Suprapubic skin (tissue), 4 donors: Measurements from ENCODE around the gene CELF4. TPM values are rescaled to one million over a fixed set of nuclear protein-coding genes. Genes with fewer than 3 reads are reported as not detected.

Experiments used
- DNase-seq, 2 donors: peaks; one replicate each; pipeline ENCODE4 v3.0.0-alpha.2; 2019; ENCODE audit warnings: low spot score in 2 of 2
- H3K27ac ChIP-seq: fragments of 200-600 bp; sonication (generic); one replicate; pipeline ENCODE4 v1.5.1; 2019
- H3K27me3 ChIP-seq: fragments of 200-600 bp; sonication (generic); one replicate; pipeline ENCODE4 v1.5.1; 2019
- H3K36me3 ChIP-seq: fragments of 200-600 bp; sonication (generic); one replicate; pipeline ENCODE4 v1.5.1; 2019
- H3K4me1 ChIP-seq: fragments of 200-600 bp; sonication (generic); one replicate; pipeline ENCODE4 v1.5.1; 2019
- H3K4me3 ChIP-seq: fragments of 200-600 bp; sonication (generic); one replicate; pipeline ENCODE4 v1.5.1; 2019; ENCODE audit warnings: mild to moderate bottlenecking
- H3K9me3 ChIP-seq: fragments of 200-600 bp; sonication (generic); one replicate; pipeline ENCODE4 v1.5.1; 2019
- CTCF ChIP-seq, 2 donors: fragments of 200-600 bp in 1 of 2; fragments of 450-650 bp in 1 of 2; sonication (generic) in 1 of 2; IDR thresholded peaks; one replicate each; pipeline ENCODE4 v1.5.1; 2016 to 2019; ENCODE audit warnings: antibody characterized with exemption in 2 of 2, mild to moderate bottlenecking in 1 of 2, moderate library complexity in 1 of 2
- EP300 ChIP-seq: sonication (generic); formaldehyde crosslinking; IDR thresholded peaks from one replicate; pipeline ENCODE4 v1.6.1; 2017; ENCODE audit warnings: antibody characterized with exemption
- POLR2A ChIP-seq, 2 donors: fragments of 450-650 bp; IDR thresholded peaks; one replicate each; pipeline ENCODE4 v1.6.1; 2017; ENCODE audit warnings: antibody characterized with exemption in 2 of 2, mild to moderate bottlenecking in 2 of 2, moderate library complexity in 2 of 2
- POLR2AphosphoS5 ChIP-seq, 3 donors: sonication (generic); formaldehyde crosslinking; IDR thresholded peaks; one replicate each; pipeline ENCODE4 v1.6.1; 2017; ENCODE audit warnings: antibody characterized with exemption in 3 of 3
- WGBS: methylation state at CpG from one replicate; pipeline ENCODE4 v1.1.5; 2018; 5-methylcytosine and 5-hydroxymethylcytosine counted together
- total RNA-seq, 4 donors: library from RNA; depleted of rRNA; stranded (reverse); fragments of >200 nt; gene quantifications; one replicate each; pipeline ENCODE4 v1.1.0, GENCODE V29; 2016

The CELF4 gene
- total RNA-seq, 4 donors from 2014 or later = not detected

GRCh38 chr18:37451239-37451825 is 114.3 kb downstream of the CELF4 start:
- no peak for TF ChIP-seq CTCF (IDR thresholded peaks at IDR 0.05)
- no peak for TF ChIP-seq POLR2A (IDR thresholded peaks at IDR 0.05)
- TF ChIP-seq POLR2AphosphoS5 (IDR thresholded peaks at IDR 0.05) = no peak
- TF ChIP-seq EP300 = no peak
- Histone ChIP-seq H3K9me3 (no peaks in the 10 kb centered on the region), H3K4me3 (no peak overlapping the region), H3K4me1 (no peaks in the 10 kb centered on the region), H3K27ac (no peak overlapping the region), H3K27me3 (peaks cover 13% of the 10 kb centered on the region), H3K36me3 (no peaks in the 10 kb centered on the region)
- no peak for DNase-seq
- 94% methylated on average over 14 of the region's 14 CpGs for WGBS

GRCh38 chr18:37450434-37451132 is 115.0 kb downstream of the CELF4 start:
- H3K4me1 ChIP-seq = no peaks in the 10 kb centered on the region
- 54% methylated on average over 11 of the region's 12 CpGs for WGBS
- no peaks in the 10 kb centered on the region for H3K9me3 ChIP-seq
- H3K36me3 ChIP-seq = no peaks in the 10 kb centered on the region
- no peak overlapping the region for H3K27ac ChIP-seq
- peaks cover 13% of the 10 kb centered on the region for H3K27me3 ChIP-seq
- no peak for TF ChIP-seq EP300
- no peak for TF ChIP-seq POLR2AphosphoS5 (IDR thresholded peaks at IDR 0.05)
- no peak for TF ChIP-seq POLR2A (IDR thresholded peaks at IDR 0.05)
- no peak for TF ChIP-seq CTCF (IDR thresholded peaks at IDR 0.05)
- no peak overlapping the region for H3K4me3 ChIP-seq
- DNase-seq = no peak

GRCh38 chr18:37449618-37450017 is 116.0 kb downstream of the CELF4 start:
- Histone ChIP-seq H3K27me3 (peaks cover 19% of the 10 kb centered on the region), H3K9me3 (no peaks in the 10 kb centered on the region), H3K27ac (no peak overlapping the region), H3K36me3 (no peaks in the 10 kb centered on the region), H3K4me1 (no peaks in the 10 kb centered on the region), H3K4me3 (no peak overlapping the region)
- no peak for TF ChIP-seq CTCF (IDR thresholded peaks at IDR 0.05)
- no peak for TF ChIP-seq EP300
- no peak for TF ChIP-seq POLR2A (IDR thresholded peaks at IDR 0.05)
- no peak for TF ChIP-seq POLR2AphosphoS5 (IDR thresholded peaks at IDR 0.05)
- 76% methylated on average over 2 of the region's 2 CpGs for WGBS
- DNase-seq = no peak

GRCh38 chr18:37448946-37449345 is 116.7 kb downstream of the CELF4 start:
- no peaks in the 10 kb centered on the region for H3K9me3 ChIP-seq
- TF ChIP-seq EP300 = no peak
- TF ChIP-seq CTCF (IDR thresholded peaks at IDR 0.05) = no peak
- TF ChIP-seq POLR2AphosphoS5 (IDR thresholded peaks at IDR 0.05) = no peak
- no peak for TF ChIP-seq POLR2A (IDR thresholded peaks at IDR 0.05)
- DNase-seq = no peak
- 73% methylated on average over 4 of the region's 4 CpGs for WGBS
- H3K27ac ChIP-seq = no peak overlapping the region
- no peaks in the 10 kb centered on the region for H3K36me3 ChIP-seq
- no peaks in the 10 kb centered on the region for H3K4me1 ChIP-seq
- no peak overlapping the region for H3K4me3 ChIP-seq
- H3K27me3 ChIP-seq = peaks cover 25% of the 10 kb centered on the region

- no peak for DNase-seq
- 74% methylated on average over 15 of the region's 22 CpGs for WGBS
- TF ChIP-seq POLR2AphosphoS5 (IDR thresholded peaks at IDR 0.05) = no peak
- no peak for TF ChIP-seq EP300
- no peak for TF ChIP-seq CTCF (IDR thresholded peaks at IDR 0.05)
- TF ChIP-seq POLR2A (IDR thresholded peaks at IDR 0.05) = no peak
Observed at GRCh38 chr18:37447962-37448888, 117.4 kb downstream of the CELF4 start.

More at GRCh38 chr18:37447962-37448888, 117.4 kb downstream of the CELF4 start:
- H3K9me3 ChIP-seq = no peaks in the 10 kb centered on the region
- H3K4me3 ChIP-seq = no peak overlapping the region
- H3K4me1 ChIP-seq = no peaks in the 10 kb centered on the region
- H3K27me3 ChIP-seq = peaks cover 30% of the 10 kb centered on the region
- H3K36me3 ChIP-seq = no peaks in the 10 kb centered on the region
- H3K27ac ChIP-seq = no peak overlapping the region
